ENCODE data around the gene CLDN3.
"Not testable (repeated sequence)": the region's sequence is repeated elsewhere in the genome, so short reads cannot be mapped to it uniquely, and the experiment has no call there.

Gene CLDN3

DNA sequence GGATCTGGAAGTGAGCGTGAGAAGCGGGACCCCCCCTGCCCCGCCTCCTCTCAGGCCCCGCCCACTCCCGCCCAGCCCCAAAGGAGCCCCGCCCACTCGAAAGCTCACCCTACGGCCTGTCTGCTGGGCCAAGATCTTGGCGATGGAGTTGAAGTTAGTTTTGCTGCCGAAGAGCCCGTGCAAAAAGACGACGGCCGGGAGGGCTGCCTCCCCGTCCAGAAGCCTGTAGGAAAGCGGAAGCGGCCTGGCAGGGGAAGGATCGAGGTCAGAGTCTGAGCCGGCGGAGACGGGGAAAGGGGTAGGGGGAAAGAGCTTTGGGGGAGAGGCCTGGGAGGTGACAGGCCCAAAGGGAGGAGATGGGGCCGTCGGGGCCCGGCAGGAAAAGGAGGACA lies 31.9 kb downstream of the CLDN3 start:
- DNase-seq (ENCODE audit: low read depth in 1 of 2, low spot score in 1 of 2): peak; percentile 32 to 48

DNA sequence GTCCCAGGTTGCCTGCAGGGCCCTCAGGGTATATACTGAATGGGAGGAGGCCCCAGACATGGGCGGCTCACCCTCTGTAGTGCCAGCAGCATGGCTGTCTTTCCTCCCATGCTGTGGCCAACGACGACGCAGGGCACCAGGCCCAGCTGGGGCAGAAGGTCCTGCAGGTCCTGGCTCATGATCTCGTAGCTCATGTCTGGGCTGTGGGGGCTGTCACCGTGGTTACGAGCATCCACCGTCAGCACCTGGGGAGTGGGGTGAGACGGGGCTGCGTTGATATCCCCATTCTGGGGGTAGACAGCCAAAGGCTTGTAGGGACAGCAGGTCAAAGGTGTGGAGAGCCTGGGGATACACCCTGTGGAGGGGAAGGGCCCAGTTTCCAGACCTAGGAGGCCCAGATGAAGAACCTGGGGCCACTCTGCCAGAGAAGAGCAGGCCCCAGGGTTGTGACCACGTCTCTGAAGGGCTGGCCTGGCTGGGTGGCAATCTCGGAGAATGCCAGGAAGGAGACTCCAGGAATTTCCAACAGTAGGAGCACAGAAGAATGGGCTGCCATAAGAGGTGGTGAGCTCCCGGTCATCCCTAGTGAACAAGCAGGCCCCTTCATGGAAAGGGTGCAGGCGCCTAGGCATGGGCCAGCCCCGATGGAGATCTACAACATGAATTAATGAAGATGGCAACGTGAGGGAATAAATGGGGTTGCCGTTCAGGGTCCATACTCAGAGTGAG lies 32.4 kb downstream of the CLDN3 start:
- DNase-seq (ENCODE audit: low read depth in 1 of 2, low spot score in 1 of 2): no peak

DNA sequence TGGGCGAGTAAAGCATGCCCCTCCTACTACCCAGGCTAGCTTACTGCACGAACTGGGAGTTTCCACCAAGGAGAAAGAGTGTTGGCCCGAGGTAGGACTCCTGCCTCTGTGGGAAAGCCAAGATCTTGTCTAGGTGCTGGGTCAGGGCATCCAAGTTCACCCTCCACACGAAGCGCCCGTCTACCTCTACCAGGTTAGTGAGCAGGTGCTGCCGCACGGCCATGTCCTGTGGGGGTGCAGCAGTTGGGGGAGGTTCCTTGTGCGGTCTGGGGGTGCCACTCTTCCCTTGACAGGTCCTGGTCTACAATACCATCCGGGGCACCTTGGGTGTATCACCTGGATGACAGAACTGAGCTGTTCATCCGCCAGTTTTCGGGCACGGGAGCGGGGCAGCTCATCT lies 33.2 kb downstream of the CLDN3 start:
- DNase-seq (ENCODE audit: low read depth in 1 of 2, low spot score in 1 of 2): no peak

DNA sequence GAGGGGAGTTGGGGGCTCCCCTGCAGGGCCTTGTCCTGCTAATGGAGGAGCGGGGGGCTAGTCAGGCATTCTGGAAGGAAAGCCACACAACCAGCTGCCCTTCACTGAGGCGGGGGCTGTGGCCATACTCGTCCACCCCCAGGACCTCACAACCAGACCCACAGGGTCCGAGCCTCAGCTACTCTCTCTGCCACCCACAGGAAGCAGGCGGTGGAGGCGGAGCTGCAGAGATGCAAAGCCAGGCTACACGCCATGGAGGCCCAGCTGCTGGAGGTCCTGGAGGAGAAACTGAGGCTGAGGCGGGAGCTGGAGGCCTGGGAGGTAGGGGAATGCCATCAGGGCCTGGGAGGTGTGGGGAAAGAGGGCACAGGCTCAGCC lies 34.6 kb downstream of the CLDN3 start:
- no peak for DNase-seq (ENCODE audit: low read depth in 1 of 2, low spot score in 1 of 2)

DNA sequence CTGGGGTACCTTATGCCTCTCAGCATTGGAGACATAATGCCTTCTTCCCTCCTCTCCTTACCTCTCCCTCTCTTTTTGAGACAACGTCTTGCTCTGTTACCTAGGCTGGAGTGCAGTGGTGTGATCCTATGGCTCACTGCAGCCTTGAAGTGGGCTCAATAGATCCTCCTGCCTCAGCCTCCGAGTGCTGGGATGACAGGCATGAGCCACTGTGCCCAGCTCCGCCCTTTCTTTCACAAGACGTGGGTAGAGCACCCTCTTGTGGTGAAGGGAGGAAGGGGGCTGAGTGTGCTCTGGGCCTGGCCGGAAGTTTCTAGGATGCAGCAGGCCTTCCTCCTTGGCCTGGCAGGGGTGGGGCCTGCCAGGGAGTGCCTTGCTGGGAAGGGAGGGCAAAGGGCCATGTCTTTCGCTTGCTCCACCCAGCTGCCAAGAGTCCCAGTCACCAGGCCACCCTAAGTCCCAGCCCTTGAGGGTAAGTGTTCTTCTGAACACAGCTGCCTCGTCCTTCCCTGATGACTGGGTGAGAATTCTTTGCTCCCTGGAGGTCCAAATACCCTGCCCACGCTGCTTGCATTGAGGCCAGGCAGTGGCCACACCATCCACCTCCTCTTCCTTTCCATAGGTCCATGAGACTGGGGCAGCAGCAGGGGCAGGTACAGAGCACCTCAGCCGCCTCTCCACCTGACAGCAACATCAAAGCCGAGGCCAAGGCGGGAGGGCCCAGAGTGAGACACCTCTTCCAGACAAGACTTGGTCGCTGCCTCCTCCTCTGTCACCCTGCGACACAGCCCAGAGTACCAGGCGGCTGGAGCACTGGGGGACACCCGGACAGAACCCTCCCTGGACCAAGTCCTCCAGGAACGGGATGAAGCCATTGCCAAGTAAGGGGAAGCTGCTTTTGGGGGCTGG lies 35.2 kb downstream of the CLDN3 start:
- DNase-seq (ENCODE audit: low read depth in 1 of 2, low spot score in 1 of 2): peak; percentile 60 to 72

DNA sequence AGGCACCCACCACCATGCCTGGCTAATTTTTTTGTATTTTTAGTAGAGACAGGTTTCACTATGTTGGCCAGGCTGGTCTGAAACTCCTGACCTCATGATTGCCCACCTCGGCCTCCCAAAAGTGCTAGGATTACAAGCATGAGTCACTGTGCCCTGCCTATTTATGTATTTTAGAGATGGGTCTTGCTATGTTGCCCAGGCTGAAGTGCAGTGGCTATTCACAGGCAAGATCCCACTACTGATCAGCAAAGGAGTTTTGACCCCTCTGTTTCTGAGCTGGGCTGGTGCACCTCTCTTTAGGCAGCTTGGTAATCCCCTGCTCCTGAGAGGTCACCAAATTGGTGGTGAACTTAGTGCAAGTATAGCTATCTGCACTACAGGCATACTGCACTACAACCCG lies 37.7 kb downstream of the CLDN3 start:
- DNase-seq (ENCODE audit: low read depth in 1 of 2, low spot score in 1 of 2): no peak

DNA sequence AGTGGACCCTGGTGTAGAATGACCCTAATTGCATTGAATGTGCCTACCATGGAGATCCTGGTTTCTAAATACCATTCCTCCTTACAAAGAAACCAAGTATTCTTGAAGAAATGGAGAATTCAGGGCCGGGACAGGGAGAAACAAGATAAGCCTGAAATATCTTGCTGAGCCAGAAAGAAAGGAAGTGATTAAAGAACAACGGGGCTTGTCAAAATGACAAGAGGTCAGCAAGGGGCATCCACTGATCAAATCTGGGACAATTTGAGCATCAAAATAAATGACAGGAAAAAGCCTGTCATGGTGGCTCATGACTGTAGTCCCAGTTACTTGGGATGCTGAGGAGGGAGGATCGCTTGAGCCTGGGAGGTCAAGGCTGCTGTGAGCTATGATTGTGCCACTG lies 39.6 kb downstream of the CLDN3 start:
- no peak for DNase-seq (ENCODE audit: low read depth in 1 of 2, low spot score in 1 of 2)

DNA sequence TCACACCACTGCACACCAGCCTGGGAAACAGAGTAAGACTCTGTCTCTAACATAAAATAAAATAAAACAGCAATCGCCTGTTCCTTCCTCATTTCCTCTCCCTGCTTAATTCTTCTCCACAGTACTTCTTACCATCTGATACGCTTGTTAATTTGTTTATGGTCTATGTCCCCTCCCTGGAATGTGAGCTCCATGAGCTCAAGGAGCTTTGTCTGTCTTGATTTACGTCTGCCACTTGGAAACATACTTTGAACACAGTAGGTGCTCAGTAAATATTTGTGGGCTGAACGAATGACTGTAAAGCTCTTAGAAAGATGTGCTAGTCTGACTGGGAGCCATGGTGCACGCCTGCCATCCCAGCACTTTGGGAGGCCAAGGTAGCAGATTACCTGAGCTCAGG lies 41.5 kb downstream of the CLDN3 start:
- DNase-seq (ENCODE audit: low read depth in 1 of 2, low spot score in 1 of 2): no peak

DNA sequence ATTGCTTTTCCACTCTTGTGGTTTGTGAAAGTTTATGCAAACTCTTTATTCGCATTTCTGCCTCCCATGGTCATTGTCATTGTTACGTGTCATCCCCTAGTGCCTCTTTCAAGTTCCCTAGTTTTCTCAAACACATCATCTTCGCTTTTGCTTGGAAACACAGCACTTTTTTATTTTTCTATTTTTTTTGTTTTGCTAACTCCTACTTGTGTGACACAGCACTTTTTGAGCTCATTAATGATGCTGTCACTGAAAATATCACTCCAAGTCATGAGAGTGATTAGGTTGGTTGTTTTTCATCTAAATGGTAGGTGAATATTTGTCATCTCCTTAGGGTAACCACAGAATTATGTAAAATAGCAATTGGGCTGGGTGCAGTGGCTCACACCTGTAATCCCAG lies 42.1 kb downstream of the CLDN3 start:
- no peak for DNase-seq (ENCODE audit: low read depth in 1 of 2, low spot score in 1 of 2)

DNA sequence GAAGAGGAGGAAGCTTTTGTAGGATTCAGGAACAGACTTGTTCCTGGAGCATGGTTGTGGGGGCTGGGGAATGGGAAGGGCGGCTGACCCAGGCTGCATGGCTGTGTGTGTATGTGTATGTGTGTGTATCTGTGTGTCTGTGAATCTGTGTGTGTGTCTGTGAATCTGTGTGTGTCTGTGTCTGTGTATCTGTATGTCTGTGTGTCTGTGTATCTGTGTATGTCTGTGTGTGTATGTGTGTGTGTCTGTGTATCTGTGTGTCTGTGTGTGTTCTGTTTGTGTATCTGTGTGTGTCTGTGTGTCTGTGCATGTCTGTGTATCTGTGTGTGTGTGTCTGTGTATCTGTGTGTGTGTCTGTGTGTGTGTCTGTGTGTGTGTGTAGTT lies 44.0 kb downstream of the CLDN3 start:
- DNase-seq (ENCODE audit: low read depth in 1 of 2, low spot score in 1 of 2): no peak

DNA sequence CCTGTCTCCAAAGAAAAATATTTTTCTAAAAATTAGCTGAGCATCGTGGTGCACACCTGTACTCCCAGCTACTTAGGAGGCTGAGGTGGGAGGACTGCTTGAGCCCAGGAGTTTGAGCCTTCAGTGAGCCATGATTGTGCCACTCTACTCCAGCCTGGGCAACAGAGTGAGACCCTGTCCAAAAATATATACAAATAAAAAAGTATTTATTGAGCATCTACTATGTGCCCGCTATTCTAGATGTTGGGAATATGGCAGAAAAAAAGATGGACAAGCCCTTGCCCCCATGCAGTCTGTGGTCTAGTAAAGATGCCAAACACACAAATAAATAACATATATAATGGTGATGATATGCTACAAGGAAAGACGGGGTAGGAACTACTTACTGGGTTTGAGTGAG lies 46.3 kb downstream of the CLDN3 start:
- DNase-seq (ENCODE audit: low read depth in 1 of 2, low spot score in 1 of 2): no peak

DNA sequence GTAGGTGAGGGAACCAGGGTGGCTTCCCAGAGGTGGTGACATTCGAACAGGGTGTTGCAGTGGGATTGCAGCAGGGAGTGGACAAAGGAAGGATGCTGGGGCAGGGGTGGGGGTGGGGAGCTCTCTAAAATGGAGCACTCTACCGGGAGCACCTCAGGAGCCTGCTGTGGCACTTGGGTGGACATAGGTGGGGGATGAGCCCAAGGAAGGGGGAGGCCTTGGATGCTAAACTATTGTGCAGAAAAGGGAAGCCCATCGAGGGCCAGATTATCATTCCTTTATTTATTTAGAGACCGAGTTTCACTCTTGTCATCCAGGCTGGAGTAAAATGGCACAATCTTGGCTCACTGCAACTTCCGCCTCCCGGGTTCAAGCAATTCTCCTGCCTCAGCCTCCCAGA lies 47.3 kb downstream of the CLDN3 start:
- no peak for DNase-seq (ENCODE audit: low read depth in 1 of 2, low spot score in 1 of 2)

DNA sequence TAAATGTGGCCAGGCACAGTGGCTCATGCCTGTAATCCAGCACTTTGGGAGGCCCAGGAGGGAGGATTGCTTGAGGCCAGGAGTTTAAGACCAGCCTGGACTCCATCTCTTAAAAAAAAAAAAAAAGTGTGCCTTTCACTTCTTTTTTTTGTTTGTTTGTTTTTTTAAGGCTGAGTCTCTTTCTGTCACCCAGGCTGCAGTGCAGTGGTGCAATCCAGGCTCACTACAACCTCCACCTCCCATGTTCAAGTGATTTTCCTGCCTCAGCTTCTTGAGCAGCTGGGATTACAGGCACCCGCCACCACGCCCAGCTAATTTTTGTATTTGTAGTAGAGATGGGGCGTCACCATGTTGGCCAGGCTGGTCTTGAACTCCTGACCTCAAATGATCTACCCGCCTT lies 47.9 kb downstream of the CLDN3 start:
- DNase-seq (ENCODE audit: low read depth in 1 of 2, low spot score in 1 of 2): not testable (repeated sequence)

DNA sequence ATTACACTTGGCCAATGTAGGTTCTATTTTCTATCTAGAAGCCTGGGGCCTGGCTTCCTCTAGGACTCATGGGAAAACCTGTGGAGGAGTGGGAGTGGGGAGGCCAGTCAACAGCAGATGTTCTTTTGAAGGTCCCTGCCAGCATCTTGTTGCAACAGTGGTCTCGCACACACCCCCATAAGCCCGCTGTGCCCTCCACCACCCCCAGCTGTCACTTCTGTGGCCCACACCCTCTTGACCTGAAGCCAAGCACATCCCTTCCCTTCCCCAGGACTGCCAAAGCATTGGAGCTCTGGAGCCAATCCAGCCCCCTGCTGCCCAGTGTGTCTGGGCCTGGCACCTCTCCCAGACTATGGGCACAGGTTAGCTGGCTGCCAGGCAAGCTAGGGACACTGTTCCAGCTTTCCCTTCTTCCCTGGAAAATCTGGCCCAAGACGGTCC lies 48.7 kb downstream of the CLDN3 start:
- no peak for DNase-seq (ENCODE audit: low read depth in 1 of 2, low spot score in 1 of 2)

DNA sequence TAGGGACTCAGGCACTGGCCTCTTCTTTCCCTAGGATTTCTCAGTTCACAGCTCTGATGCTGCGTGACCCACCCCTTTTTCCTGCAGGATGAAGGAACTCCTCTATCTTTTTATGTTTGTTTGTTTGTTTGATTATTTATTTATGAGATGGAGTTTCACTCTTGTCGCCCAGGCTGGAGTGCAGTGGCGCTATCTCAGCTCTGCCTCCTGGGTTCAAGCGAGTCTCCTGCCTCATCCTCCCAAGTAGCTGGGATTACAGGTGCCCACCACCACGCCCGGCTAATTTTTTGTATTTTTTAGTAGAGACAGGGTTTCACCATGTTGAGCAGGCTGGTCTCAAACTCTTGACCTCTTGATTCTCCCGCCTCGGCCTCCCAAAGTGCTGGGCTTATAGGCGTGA lies 49.6 kb downstream of the CLDN3 start:
- not testable (repeated sequence) for DNase-seq (ENCODE audit: low read depth in 1 of 2, low spot score in 1 of 2)

DNA sequence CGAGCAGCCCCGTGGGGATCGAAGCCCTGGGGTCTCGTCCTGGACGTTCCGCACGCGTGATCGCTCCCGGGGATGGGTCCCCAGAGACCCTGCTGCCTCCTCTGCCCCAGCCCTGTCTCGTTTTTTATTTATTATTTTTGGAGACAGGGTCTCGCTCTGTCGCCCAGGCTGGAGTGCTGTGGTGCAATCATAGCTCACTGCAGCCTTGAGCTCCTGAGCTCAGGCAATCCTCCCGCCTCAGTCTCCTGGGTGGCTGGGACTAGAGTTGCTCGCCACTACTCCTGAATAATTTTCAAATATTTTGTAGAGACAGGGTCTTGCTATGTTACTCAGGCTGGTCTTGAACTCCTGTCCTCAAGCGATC lies 50.3 kb downstream of the CLDN3 start:
- no peak for DNase-seq (ENCODE audit: low read depth in 1 of 2, low spot score in 1 of 2)
